Small intestine (tissue), 7 donors: ENCODE measurements around the gene SCUBE2. TPM values are rescaled to one million over a fixed set of nuclear protein-coding genes. Genes with fewer than 3 reads are reported as not detected.
"Not testable (repeated sequence)": the region's sequence is repeated elsewhere in the genome, so short reads cannot be mapped to it uniquely, and the experiment has no call there.

Source experiments
- DNase-seq, 2 donors: peaks; one replicate each; pipeline versions ENCODE4 v3.0.0 to v3.0.0-alpha.2; 2013
- FAIRE-seq: peaks from 2 replicates; lab custom pipeline; 2012; peaks lifted over from hg19 to GRCh38; lab: Jason Lieb, UNC
- H3K27ac ChIP-seq, 3 donors: one replicate each; pipeline ENCODE4 v1.5.1; 2013; ENCODE audit warnings: low read length in 2 of 3, mild to moderate bottlenecking in 2 of 3, control low read depth in 1 of 3, inconsistent platforms in 1 of 3, low read depth in 1 of 3, moderate library complexity in 1 of 3
- H3K27me3 ChIP-seq, 3 donors: one replicate each; pipeline ENCODE4 v1.6.1; 2013; ENCODE audit warnings: low read length in 3 of 3, inconsistent platforms in 1 of 3; ENCODE audit not compliant: control insufficient read depth in 3 of 3, insufficient read depth in 3 of 3
- H3K36me3 ChIP-seq, 3 donors: one replicate each; pipeline ENCODE4 v1.6.1; 2013; ENCODE audit warnings: low read length in 3 of 3, inconsistent platforms in 1 of 3, low read depth in 1 of 3, mild to moderate bottlenecking in 1 of 3, moderate library complexity in 1 of 3; ENCODE audit not compliant: control insufficient read depth in 3 of 3, insufficient read depth in 2 of 3
- H3K4me1 ChIP-seq, 3 donors: one replicate each; pipeline ENCODE4 v1.6.1; 2013; ENCODE audit warnings: low read length in 2 of 3, inconsistent platforms in 1 of 3, low read depth in 1 of 3, mild to moderate bottlenecking in 1 of 3, moderate library complexity in 1 of 3; ENCODE audit not compliant: control insufficient read depth in 3 of 3, insufficient read depth in 2 of 3
- H3K4me3 ChIP-seq, 3 donors: one replicate each; pipeline ENCODE4 v1.5.1; 2013; ENCODE audit warnings: low read length in 3 of 3, control low read depth in 1 of 3, inconsistent platforms in 1 of 3, low read depth in 1 of 3, mild to moderate bottlenecking in 1 of 3, moderate library complexity in 1 of 3
- H3K9me3 ChIP-seq, 2 donors: one replicate each; pipeline ENCODE4 v1.6.1; 2013; ENCODE audit warnings: low read depth in 1 of 2, low read length in 1 of 2; ENCODE audit not compliant: control insufficient read depth in 2 of 2, insufficient read depth in 1 of 2
- WGBS, 3 donors: extraction: QIAGEN DNeasy Blood & Tissue Kit; methylation state at CpG; one replicate each; pipeline ENCODE4 v1.1.7; 2013; 5-methylcytosine and 5-hydroxymethylcytosine counted together
- polyA plus RNA-seq, 4 donors: library from polyadenylated mRNA; stranded (reverse) in 3 of 4; unstranded in 1 of 4; fragments of 200-250 nt in 3 of 4; fragments of 120-200 nt in 1 of 4; gene quantifications; one replicate each; pipeline versions ENCODE4 v1.2.1 to v1.2.3, GENCODE V29; 2013
- donor health status: healthy with polysubstance abuse.
- donor health status: control.
- donor health status: control.
- donor health status: Bipolar disorder and iron deficiency.
- donor health status: healthy.

The SCUBE2 gene
- polyA plus RNA-seq, 4 donors, result under 0.01 to 8.8 (median 4.9) TPM; not detected in 1

DNA sequence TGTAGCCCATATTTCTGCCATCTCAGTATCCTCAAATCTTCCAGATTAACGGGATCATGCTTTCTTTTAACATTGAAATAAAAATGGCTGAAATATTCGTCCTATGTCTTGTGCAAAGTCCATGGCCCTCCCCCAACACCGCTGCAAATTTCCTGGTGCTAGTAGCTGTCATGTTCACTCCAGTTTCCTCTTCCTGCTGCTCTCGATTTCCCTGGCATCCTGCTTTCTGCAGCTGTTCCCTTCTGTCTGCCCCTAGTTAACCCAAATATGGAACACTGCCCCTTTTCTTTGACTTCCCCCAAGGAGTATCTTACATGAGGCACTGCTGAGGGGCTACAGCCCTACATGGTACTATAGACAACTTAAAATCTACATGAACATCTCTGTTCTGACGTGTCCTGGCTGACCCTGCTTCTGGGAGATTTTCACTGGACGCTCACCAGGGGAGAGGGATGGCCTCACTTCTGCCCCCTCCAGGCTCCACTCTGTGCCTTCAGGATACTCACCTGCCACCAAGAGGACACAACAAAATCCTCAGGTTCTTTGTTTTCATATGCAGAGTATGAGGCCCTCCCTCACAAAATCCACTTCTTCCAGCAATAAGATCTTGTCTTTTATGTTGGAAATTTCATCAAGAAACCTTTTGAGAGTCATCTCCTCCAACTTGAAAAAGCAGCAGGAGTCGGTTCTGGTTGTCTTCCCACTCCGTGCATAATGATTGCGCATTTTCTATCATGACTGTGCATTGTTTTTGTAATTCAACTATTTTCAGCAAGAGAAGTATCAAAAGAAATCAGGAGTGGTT, 29.5 kb upstream of the SCUBE2 start:
- FAIRE-seq, result no peak
- Histone ChIP-seq H3K36me3 (no peaks in the 10 kb centered on the region), H3K9me3 (no peaks in the 10 kb centered on the region), H3K27me3 (no peaks in the 10 kb centered on the region), H3K4me3 (no peak overlapping the region), H3K27ac (no peak overlapping the region), H3K4me1 (no peaks in the 10 kb centered on the region)
- WGBS, 3 donors, result 68 to 72% (median 71%) methylated on average over 9 of the region's 9 CpGs
- no peak for DNase-seq

DNA sequence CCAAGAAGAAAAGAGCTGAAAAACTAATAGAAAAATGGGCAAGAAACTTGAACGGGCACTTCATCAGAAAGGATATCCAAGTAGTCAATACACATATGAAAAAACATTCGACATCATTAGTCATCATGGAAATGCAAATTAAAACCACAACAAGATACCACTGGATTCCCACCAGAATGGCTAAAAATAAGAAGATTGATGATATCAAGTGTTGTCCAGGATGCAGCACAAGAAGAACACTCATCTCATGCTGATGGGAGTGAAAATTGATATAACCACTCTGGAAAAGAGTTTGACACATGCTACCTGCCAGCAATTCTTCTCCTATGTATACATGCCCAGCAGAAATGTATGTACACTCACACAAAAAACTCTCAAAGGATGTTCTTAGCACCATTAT, 26.9 kb upstream of the SCUBE2 start:
- 87 to 90% (median 88%) methylated on average over 2 of the region's 2 CpGs for WGBS, 3 donors
- no peak for FAIRE-seq

DNA sequence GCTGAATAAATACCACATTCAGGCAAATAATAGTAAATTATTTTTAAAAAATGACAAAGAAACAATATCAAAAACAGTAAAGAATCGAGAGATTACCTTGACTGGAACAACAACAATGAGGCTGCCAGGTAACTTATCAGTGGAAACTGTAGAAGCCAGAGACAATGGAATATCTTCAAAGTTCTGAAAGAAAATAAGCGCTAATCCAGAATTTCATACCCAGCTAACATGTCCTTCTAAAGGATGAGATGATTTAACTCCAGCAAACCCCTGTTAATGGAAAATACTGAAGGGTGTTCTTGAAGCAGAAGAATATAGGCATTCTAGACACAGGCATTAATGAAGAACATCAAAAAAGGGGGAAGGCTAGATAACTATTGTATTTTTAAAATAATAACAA, 20.7 kb upstream of the SCUBE2 start:
- Histone ChIP-seq H3K4me1 (no peaks in the 10 kb centered on the region), H3K36me3 (no peaks in the 10 kb centered on the region), H3K4me3 (no peak overlapping the region), H3K27ac (no peak overlapping the region), H3K9me3 (peaks cover 0 to 6% of the 10 kb centered on the region in 2 donors), H3K27me3 (no peaks in the 10 kb centered on the region)
- 92 to 96% (median 96%) methylated on average over 2 of the region's 2 CpGs for WGBS, 3 donors
- DNase-seq (no peak), FAIRE-seq (no peak)

More for the DNA sequence above, 26.9 kb upstream of the SCUBE2 start:
- H3K4me1 ChIP-seq, result no peaks in the 10 kb centered on the region
- H3K36me3 ChIP-seq, result no peaks in the 10 kb centered on the region
- no peaks in the 10 kb centered on the region for H3K27me3 ChIP-seq
- no peak overlapping the region for H3K27ac ChIP-seq
- no peak for DNase-seq
- no peak overlapping the region for H3K4me3 ChIP-seq
- peaks cover 0 to 6% of the 10 kb centered on the region in 2 donors for H3K9me3 ChIP-seq

DNA sequence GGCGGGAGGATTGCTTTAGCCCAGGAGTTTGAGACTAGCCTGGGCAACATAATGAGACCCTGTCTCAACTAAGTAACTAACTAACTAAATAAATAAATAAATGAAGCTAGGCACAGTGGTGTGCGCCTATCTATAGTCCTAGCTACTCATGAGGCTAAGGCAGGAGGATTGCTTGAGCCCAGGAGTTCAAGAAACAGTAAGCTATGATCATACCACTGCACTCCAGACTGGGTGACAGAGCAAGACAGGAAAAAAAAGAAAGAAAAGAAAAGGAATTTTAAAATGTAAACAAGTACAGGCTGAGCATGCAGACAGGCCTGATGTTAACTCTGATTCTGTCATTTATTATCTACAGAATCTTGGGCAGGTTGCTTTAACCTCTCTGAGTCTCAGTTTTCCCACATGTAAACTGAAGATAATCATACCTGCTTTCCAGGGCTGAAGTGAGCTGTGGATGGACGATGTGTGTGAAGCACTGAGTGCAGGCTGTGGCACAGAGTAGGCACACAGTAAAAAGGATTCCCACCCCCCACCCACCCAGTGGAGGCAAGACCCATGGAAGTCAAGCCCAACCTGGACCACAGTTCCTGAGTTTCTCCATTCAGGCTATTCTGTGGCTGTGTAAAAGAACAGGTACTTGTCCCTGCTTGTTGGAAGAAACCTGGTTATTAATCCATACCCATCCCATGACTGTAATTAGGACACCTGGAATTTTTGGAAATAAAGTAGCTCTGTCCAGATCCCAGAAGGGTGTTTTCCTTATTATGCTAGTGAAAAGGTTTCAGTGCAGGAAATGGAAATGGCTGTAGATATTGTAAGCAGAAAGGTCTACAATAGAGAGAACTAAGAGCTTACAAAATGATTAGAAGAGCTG, 18.7 kb upstream of the SCUBE2 start:
- no peaks in the 10 kb centered on the region for H3K27me3 ChIP-seq
- no peaks in the 10 kb centered on the region for H3K36me3 ChIP-seq
- 90 to 94% (median 94%) methylated on average over 3 of the region's 3 CpGs for WGBS, 3 donors
- no peaks in the 10 kb centered on the region for H3K4me1 ChIP-seq
- FAIRE-seq (no peak), DNase-seq (no peak)
- peaks cover 0 to 6% of the 10 kb centered on the region in 2 donors for H3K9me3 ChIP-seq
- H3K27ac ChIP-seq, result no peak overlapping the region
- no peak overlapping the region for H3K4me3 ChIP-seq

DNA sequence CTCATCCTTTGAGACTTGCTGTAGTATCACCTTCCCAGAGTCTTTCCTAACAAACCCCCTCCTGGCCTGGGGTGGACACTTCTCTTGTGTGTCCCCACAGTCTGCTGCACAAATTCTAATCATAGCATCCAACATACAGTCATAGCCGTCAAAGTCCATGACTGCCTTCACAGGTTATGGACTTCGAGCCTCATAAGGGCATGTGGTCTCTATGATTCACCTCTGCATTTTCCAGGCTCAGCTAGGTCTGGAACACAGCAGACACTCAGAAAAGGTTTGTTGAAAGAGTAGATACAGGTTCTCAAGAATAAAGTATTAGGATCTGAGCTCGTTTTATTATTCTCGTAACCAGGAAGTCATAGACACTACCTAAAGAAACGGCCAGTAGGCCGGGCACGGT, 13.2 kb upstream of the SCUBE2 start:
- 74 to 88% (median 86%) methylated on average over 7 of the region's 7 CpGs for WGBS, 3 donors
- Histone ChIP-seq H3K4me1 (no peaks in the 10 kb centered on the region), H3K27ac (no peak overlapping the region), H3K27me3 (no peaks in the 10 kb centered on the region), H3K4me3 (no peak overlapping the region), H3K36me3 (no peaks in the 10 kb centered on the region), H3K9me3 (no peaks in the 10 kb centered on the region)
- peak; percentile 61 to 72 for DNase-seq
- FAIRE-seq, result no peak

DNA sequence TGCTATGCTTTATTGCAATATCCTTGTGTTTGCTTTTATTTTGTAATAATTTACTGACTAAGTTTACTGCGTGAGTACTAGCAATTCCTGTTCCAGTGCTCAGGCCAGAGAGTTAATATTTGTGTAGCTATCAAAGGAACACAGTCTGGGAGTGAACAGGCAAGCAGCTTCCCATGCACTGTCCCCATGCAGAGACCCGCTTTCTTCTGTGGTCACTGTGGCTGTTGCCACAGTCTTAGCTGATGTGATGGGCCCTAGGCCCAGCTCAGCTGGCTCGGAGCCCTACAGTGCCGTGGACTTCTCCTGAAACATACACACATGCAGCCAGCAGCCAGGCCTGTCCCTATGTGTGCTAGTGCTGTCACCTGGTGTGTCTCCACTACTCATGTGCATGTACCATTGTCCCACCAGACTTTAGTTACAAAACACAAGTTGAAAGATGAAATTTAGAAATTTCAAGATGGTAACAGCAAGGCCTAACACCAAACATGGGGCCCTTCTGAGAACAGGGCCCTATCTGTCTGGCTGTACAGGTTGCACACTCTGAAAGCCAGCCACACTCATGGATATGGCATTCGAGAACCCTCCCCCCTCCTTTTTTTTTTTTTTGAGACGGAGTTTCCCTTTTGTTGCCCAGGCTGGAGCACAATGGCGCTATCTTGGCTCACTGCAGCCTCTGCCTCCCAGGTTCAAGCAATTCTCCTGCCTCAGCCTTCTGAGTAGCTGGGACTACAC, 12.3 kb upstream of the SCUBE2 start:
- no peak for FAIRE-seq
- no peaks in the 10 kb centered on the region for H3K27me3 ChIP-seq
- H3K9me3 ChIP-seq, result no peaks in the 10 kb centered on the region
- no peak for DNase-seq
- no peak overlapping the region for H3K4me3 ChIP-seq
- no peaks in the 10 kb centered on the region for H3K4me1 ChIP-seq
- WGBS, 3 donors, result 91 to 93% (median 93%) methylated on average over 7 of the region's 7 CpGs
- no peak overlapping the region for H3K27ac ChIP-seq
- no peaks in the 10 kb centered on the region for H3K36me3 ChIP-seq

DNA sequence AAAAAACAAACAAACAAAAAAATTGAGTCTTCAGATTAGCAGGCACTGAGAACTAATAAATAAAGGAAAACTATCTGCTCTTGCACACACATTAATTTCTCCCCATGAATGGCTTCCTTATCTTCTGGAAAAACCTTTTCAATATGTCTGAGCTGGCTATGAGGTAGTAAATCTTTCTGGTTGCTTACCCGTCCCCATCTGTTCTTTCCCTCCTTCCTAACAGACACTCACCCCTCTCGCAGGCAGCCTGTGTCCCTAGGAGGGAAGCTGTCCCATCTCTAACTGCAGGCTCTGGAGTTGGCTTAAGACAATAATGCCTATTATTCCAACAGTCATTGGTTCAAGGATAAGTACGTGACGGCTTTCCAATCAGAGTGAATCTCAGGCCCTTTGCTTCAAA, 8.2 kb upstream of the SCUBE2 start:
- no peaks in the 10 kb centered on the region for H3K36me3 ChIP-seq
- WGBS, 3 donors, result 78 to 93% (median 89%) methylated on average over 4 of the region's 4 CpGs

DNA sequence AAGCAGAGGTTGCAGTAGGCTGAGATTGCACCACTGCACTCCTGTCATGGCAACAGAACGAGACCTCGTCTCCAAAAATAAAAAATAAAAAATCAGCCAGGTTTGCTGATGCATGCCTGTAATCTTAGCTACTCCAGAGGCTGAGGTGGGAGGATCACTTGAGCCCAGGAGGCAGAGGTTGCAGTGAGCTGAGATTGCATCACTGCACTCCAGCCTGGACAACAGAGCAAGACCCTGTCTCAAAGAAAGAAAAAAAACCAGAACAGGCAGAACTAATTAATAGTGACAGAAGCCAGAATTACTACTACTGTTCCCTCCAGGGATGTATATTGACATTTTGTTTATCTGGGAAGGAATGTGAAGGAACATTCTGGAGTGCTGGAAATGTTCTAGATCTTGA, 7.1 kb upstream of the SCUBE2 start:
- H3K4me3 ChIP-seq, H3K4me1 ChIP-seq, H3K27ac ChIP-seq, H3K9me3 ChIP-seq, FAIRE-seq, DNase-seq, H3K36me3 ChIP-seq, H3K27me3 ChIP-seq: not testable (repeated sequence)
- 79 to 98% (median 94%) methylated on average over 2 of the region's 2 CpGs for WGBS, 3 donors

More for the DNA sequence above, 8.2 kb upstream of the SCUBE2 start:
- no peaks in the 10 kb centered on the region for H3K9me3 ChIP-seq
- no peak for FAIRE-seq
- no peak overlapping the region for H3K4me3 ChIP-seq
- no peaks in the 10 kb centered on the region for H3K27me3 ChIP-seq
- no peaks in the 10 kb centered on the region for H3K4me1 ChIP-seq
- no peak for DNase-seq
- no peak overlapping the region for H3K27ac ChIP-seq
